Hematopoietic multipotent progenitor cell treated with erythropoietin and hydrocortisone succinate and interleukin-3 and kit ligand, for 17 days (in vitro differentiated cells): ENCODE measurements around the gene FGF18.

Experiments
- DNase-seq: peaks from one replicate; pipeline ENCODE4 v3.0.0-alpha.2; 2015; ENCODE audit warnings: low spot score

Gene FGF18

GRCh38 chr5:171470420-171470819, 51.0 kb downstream of the FGF18 start:
- DNase-seq = no peak

- no peak for DNase-seq
Measured at GRCh38 chr5:171474230-171474813, 54.9 kb downstream of the FGF18 start.

DNA sequence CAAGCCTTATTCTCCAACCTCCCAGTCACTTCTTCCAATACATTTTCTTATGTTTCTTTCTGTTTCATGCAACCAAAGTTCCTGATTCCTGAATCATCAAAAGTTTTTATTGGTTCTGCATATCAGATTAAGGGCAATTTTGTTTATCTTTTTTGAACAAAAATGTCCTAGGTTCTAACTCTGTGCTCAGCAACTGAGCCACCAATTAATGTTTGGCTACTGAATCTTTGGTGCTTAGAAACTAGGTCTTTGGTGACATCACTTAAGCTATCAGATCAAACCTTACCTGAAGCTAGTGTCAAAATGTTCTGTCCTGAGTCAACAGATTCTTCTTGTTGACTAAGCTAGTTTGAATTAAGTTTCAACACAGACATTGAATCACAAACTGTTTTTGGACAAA, 56.1 kb downstream of the FGF18 start:
- DNase-seq = no peak

- DNase-seq = no peak
Measured at GRCh38 chr5:171476701-171477100, 57.3 kb downstream of the FGF18 start.

GRCh38 chr5:171477101-171477500, 57.7 kb downstream of the FGF18 start:
- DNase-seq = peak; percentile 62

- DNase-seq = no peak
Measured at GRCh38 chr5:171477666-171478065, 58.2 kb downstream of the FGF18 start.

DNA sequence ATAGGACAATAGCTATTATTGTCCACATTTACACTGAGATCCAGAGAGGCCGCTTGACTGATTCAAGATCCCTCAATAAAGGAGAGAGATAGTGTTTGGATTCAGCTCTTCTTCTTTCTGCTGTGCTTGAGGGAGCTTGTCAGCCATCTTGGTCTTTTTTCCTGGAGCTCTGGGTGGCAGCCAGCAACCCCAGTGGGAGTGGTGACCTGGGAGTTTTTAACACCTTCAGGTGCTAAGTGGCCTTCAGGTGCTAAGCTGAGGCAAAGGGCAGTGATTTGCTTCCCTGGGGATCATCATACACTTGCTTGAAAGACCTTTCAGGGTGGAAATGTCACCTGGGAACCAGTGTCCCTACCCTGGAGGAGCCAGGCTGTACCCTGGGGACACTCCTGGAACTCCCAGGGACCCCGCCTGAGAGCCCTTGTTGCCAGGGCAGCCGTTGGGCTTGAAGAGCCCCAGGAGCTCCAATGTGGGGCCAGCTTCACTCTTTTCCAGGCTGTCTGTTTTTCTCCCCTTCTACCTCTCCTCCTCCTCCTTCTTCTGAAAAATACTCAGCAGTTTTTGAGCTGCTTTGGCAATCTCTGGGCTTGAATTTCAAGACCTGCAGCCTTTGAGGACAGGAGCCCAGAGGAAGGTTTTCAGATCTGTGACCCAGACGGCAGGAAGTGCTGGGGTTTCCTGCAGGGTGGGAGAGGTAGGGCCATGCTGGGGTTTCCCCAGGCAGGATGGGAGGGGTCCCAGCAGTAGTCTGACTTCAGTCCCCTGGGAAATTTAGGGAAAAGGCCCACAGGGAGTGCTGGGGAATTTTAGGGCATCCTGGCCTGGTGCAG, 59.7 kb downstream of the FGF18 start:
- DNase-seq = no peak

GRCh38 chr5:171479776-171480125, 60.3 kb downstream of the FGF18 start:
- no peak for DNase-seq

DNA sequence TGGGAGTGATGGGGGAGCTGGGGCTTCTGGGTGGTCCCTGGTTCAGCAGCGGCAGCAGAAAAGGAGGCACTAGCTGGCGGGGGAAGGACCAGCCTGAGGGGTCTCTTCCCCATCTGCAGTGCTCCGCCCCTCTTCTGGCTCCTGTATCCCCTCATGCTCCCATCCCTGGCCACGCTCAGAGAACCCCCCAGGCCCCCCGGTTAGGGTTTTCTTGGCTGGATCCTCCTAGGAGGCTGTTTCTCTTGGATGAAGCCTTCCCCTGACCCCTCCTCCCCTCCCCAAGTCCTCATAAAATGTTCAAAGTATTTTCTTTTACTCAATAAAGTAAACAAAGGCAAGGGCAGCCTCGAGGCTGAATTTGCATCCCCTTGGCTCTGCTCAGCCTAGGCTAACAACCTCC, 60.8 kb downstream of the FGF18 start:
- no peak for DNase-seq

DNA sequence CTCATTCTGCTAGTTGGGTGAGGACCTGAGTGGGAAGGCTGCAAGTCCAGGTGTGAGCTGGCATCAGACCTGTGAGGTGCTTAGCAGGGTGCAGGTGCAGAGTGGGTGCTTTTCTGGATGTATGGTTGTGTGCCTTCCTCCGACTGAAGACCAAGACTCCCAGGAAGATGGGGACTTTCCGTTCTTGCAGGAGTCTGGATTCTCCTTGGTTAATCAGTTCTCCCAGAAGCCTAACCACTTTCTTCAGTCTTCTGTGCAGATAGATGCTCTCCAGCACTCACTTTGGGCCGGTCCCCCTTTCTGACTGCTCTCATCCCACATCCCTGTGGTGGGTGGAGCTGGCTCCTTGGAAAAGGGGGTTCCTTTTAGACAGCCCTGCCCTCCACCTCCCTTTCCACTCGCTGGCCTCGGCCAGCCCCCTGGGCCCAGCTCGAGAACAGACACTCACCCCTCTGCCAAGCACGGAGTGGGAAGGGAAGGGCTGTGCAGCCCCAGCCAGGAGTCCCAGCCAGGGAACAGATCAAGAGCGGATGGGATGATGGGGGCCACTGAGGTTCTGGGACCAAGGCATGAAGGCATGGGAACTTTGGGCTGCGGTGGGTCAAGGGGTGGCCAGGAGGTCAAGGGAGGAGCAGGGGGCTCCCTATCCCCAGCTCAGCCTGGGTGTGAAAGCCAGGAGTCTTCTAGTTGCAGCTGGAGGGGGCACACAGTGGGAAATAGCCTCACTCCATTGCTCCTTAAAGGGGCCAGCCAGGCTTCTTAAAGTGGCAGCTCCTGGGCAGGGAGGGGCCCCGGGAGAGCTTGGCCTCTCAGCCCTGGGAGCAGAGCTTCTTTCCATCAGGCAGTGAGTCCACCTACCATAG, 62.4 kb downstream of the FGF18 start:
- DNase-seq = no peak

GRCh38 chr5:171482434-171482730, 62.9 kb downstream of the FGF18 start:
- DNase-seq = no peak

DNA sequence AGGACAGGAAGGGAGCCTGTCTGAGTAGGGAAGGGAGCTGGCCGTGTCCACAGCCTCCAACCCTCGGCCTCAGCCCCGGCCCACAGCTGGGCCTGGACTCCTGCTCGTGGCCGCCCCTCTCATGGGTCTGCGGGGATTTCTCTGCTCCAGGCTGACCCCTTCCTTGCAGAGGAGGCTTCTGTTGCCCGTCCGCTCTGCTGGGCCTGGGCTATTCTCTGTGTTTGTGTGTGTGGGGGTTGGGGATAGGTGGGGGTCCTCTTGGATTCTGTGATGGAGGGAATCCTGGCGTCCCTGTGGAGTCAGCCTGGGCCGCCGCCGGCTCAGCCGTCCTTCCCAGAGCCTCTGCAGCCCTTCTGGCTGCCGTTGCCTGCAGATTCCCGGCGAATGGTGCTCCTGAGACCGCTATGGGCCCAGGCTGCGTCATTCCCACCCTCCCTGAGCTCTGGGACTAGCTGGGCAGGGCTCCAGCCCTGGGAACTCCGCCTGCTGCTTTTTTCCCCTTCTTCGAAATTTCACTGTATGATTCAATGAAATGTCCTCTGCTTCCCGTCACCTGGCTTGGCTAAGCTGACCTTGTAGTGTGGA, 64.2 kb downstream of the FGF18 start:
- no peak for DNase-seq

GRCh38 chr5:171484460-171484899, 65.0 kb downstream of the FGF18 start:
- DNase-seq = peak; percentile 53

GRCh38 chr5:171485668-171486067, 66.2 kb downstream of the FGF18 start:
- DNase-seq = no peak

GRCh38 chr5:171486613-171487012, 67.2 kb downstream of the FGF18 start:
- DNase-seq = no peak

DNA sequence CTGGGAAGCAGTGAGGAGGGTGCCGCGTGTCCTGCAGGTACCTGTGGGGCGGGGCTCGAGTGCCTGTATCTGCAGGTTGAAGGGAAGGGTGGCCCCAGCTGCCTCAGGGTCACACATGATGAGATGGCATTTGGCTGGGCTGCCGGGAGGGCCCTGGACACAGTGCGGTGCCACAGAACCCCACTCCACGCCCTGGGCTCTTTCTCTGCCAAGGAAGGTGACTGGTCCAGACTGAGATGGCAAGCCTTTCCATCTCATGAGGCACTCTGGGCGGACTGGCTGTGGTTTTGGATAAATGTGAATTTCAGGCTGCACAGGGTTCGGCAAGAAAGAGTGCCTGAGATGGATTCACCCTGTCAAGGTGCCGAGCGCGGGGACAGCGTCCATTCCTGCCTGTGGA, 69.4 kb downstream of the FGF18 start:
- DNase-seq = peak; percentile 61

DNA sequence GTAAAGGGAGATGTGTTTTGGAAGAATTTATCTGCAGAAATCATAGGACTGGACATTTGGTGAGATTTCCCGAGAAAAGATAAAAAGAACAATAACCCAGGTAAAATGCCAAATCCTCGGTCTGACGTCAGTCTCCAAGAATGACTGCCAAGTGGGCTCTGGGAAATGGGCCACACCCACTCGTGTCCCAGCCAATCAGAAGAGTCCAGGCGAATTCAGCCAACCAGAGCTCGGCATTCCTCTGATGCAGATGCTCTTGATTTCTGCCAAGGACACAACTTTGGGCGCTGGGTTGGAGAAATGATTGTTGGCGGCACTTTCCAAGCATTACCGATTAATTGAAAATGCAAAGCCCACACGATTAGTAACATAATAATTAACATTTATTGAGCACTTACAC, 73.3 kb downstream of the FGF18 start:
- no peak for DNase-seq

DNA sequence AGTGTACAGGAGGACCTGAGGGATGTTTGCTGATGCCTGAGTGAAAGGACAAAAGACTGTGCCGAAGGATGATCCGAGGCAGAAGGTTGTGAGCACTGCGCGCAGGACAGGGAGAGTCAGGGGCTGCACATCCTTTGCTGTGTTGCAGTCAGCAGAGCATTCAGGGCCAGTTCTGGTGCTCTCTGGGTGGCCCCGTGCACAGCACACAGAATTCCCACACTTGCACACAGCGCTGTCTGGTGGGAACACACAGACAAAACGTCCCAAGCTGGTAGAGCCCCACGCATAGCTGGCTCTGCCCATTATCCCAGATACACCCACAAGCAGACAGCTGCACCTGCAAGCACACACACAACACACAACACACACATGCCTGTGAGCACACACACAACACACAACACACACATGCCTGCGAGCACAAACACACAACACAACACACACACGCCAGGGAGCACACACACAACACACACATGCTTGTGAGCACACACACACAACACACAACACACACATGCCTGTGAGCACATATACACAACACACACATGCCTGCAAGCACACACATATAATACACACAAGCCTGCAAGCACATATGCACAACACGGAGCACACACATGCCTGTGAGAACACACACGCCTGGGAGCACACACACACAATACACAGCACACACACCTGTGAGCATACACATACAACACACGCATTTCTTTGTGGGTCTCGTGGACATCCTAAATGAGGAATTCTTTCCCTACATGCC, 74.4 kb downstream of the FGF18 start:
- DNase-seq = peak; percentile 12

GRCh38 chr5:171494452-171495121, 75.1 kb downstream of the FGF18 start:
- peak; percentile 66 for DNase-seq

- peak; percentile 8 for DNase-seq
Measured at GRCh38 chr5:171495122-171495700, 75.8 kb downstream of the FGF18 start.

GRCh38 chr5:171496456-171496855, 77.0 kb downstream of the FGF18 start:
- DNase-seq = no peak
